Pancreas (tissue), 10 donors: ENCODE data around the gene DBR1. TPM values are rescaled to one million over a fixed set of nuclear protein-coding genes. Genes with fewer than 3 reads are reported as not detected.

Experiments
- ATAC-seq, 4 donors: fragments of 200-7000 bp; cut with Tn5 transposase; one replicate each; pipeline versions ENCODE4 v1.8.0 to v1.9.1; 2020; ENCODE audit warnings: mild to moderate bottlenecking in 4 of 4, moderate library complexity in 4 of 4
- DNase-seq, 6 donors: peaks; one replicate each; pipeline ENCODE4 v3.0.0-alpha.2; 2020
- FAIRE-seq: peaks from 2 replicates; lab custom pipeline; 2012; peaks lifted over from hg19 to GRCh38; lab: Jason Lieb, UNC
- H3K27ac ChIP-seq, 4 donors: fragments of 200-600 bp; sonication (generic); 1 replicate in 3 of 4; 2 replicates in 1 of 4; pipeline versions ENCODE4 v1.5.0 to v1.8.0; 2020
- H3K27me3 ChIP-seq, 4 donors: fragments of 200-600 bp; one replicate each; pipeline ENCODE4 v1.8.0; 2021
- H3K36me3 ChIP-seq, 3 donors: fragments of 200-600 bp; sonication (generic) in 1 of 3; one replicate each; pipeline versions ENCODE4 v1.5.0 to v1.8.0; 2020 to 2021
- H3K4me1 ChIP-seq, 3 donors: fragments of 200-600 bp; one replicate each; pipeline ENCODE4 v1.8.0; 2021
- H3K4me3 ChIP-seq, 4 donors: fragments of 200-600 bp; sonication (generic) in 2 of 4; one replicate each; pipeline versions ENCODE4 v1.5.0 to v1.8.0; 2020 to 2021
- H3K9me3 ChIP-seq, 4 donors: fragments of 200-600 bp; one replicate each; pipeline ENCODE4 v1.8.0; 2021
- WGBS, 2 donors: extraction: QIAGEN DNeasy Blood & Tissue Kit; methylation state at CpG; one replicate each; pipeline ENCODE4 v1.1.7; 2013; 5-methylcytosine and 5-hydroxymethylcytosine counted together
- intact Hi-C, 3 donors: fragments of 100-400 bp; cut with DNase I; formaldehyde crosslinking; loops; one replicate each; pipeline versions ENCODE4 v1.11.1 to v1.14.2; 2022
- polyA plus RNA-seq, 2 donors: library from polyadenylated mRNA; stranded (reverse); fragments of 200-250 nt; gene quantifications; one replicate each; pipeline ENCODE4 v1.2.3, GENCODE V29; 2013
- total RNA-seq, 6 donors: library from RNA; stranded (reverse); fragmentation: NEBNext Ultra II Directional in 4 of 6; extraction: Animal tissue kit (Norgen Biotek cat#: 25700) in 4 of 6; gene quantifications; one replicate each; pipeline versions ENCODE4 v1.2.1 to v1.2.4, GENCODE V29; 2021 to 2023
- TF ChIP-seq, protein P1 (sequence below), 4 donors: fragments of 200-600 bp; sonication (generic) in 3 of 4; IDR thresholded peaks; one replicate each; pipeline versions ENCODE4 v1.5.0 to v1.8.0; 2021; ENCODE audit warnings: antibody characterized with exemption in 4 of 4
- donor health status: healthy with polysubstance abuse.
- donor health status: DM: no; HTN: no; CAD: no; lungs with moderate emphysema.
- donor health status: DM: no; HTN: no; CAD: no.
- donor health status: control.
- donor health status: control.
- donor health status: Bipolar disorder and iron deficiency.
- donor health status: DM: yes; HTN: yes; CAD: no.
- donor health status: DM: no; HTN: no; CAD: no.
- donor health status: DM: no; HTN: no; CAD: no.
- donor health status: DM: yes; HTN: yes; CAD: no.

Gene DBR1
- total and polyA plus RNA-seq, 8 donors = 3.5 to 12.2 (median 6.3) TPM

GRCh38 chr3:138187296-138188012, 12.7 kb upstream of the DBR1 start, which contains the start of gene ARMC8:
ARMC8 (plus strand) TSS chr3:138187301; CDS start chr3:138187555, 254 bp downstream.
- Histone ChIP-seq H3K4me3 (peak within 1 kb of the TSS; percentile 76 to 90 (median 84)), H3K27ac (peak within 1 kb of the TSS; percentile 87 to 96 (median 90)), H3K9me3 (no peaks in the 10 kb centered on the region), H3K36me3 (no peaks in the 10 kb centered on the region), H3K4me1 (peaks cover 0 to 20% (median 11%) of the 10 kb centered on the region in 3 donors), H3K27me3 (no peaks in the 10 kb centered on the region)
- DNase-seq (peak; percentile 55 to 89 (median 71)), FAIRE-seq (no peak), ATAC-seq (peak; percentile 70 to 81 (median 74))
- TF ChIP-seq, protein P1, sequence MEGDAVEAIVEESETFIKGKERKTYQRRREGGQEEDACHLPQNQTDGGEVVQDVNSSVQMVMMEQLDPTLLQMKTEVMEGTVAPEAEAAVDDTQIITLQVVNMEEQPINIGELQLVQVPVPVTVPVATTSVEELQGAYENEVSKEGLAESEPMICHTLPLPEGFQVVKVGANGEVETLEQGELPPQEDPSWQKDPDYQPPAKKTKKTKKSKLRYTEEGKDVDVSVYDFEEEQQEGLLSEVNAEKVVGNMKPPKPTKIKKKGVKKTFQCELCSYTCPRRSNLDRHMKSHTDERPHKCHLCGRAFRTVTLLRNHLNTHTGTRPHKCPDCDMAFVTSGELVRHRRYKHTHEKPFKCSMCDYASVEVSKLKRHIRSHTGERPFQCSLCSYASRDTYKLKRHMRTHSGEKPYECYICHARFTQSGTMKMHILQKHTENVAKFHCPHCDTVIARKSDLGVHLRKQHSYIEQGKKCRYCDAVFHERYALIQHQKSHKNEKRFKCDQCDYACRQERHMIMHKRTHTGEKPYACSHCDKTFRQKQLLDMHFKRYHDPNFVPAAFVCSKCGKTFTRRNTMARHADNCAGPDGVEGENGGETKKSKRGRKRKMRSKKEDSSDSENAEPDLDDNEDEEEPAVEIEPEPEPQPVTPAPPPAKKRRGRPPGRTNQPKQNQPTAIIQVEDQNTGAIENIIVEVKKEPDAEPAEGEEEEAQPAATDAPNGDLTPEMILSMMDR (IDR thresholded peaks at IDR 0.05) = no peak
- WGBS, 2 donors = 0% methylated on average over 54 to 59 of the region's 59 CpGs
- intact Hi-C loops = no loop called here

GRCh38 chr3:138186803-138187295, 12.1 kb upstream of the DBR1 start:
- intact Hi-C loops = no loop called here

DNA sequence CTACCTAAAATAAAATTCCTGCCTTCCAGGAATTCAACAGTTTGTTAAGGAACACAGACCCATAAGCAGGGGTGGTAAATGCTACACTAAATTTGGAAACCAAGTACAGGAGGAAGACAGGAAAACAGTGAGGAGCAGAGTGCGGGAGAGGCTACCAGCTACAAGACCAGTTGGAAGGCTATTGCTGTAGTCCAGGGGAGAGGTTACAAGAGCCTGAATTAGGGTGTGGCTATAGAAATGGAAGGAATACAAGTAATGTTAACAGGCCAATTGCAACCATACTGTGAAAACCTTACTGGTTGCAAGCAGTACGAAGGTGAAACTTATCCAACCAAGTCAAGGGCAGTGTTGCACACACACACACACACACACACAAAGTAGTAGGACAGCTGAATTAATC, 11.5 kb upstream of the DBR1 start:
- FAIRE-seq (no peak), DNase-seq (no peak), ATAC-seq (no peak)
- Histone ChIP-seq H3K36me3 (no peaks in the 10 kb centered on the region), H3K27ac (peak overlapping the region in 1 of 4 donors; percentile 93), H3K27me3 (no peaks in the 10 kb centered on the region), H3K9me3 (no peaks in the 10 kb centered on the region), H3K4me1 (peaks cover 0 to 20% (median 11%) of the 10 kb centered on the region in 3 donors), H3K4me3 (peak overlapping the region in 1 of 4 donors; percentile 90)
- 67 to 72% methylated on average over 2 of the region's 2 CpGs for WGBS, 2 donors
- TF ChIP-seq, protein P1 (IDR thresholded peaks at IDR 0.05) = no peak
- intact Hi-C loops = no loop called here

More at GRCh38 chr3:138186803-138187295, 12.1 kb upstream of the DBR1 start:
- TF ChIP-seq, protein P1 (IDR thresholded peaks at IDR 0.05) = no peak
- ATAC-seq = peak; percentile 96 to 99 (median 96)
- 0% methylated on average over 25 of the region's 25 CpGs for WGBS, 2 donors
- DNase-seq = peak; percentile 88 to 96 (median 92)
- Histone ChIP-seq H3K27me3 (no peaks in the 10 kb centered on the region), H3K4me3 (peak overlapping the region; percentile 76 to 90 (median 84)), H3K9me3 (no peaks in the 10 kb centered on the region), H3K27ac (peak overlapping the region; percentile 87 to 96 (median 90)), H3K4me1 (peaks cover 0 to 20% (median 11%) of the 10 kb centered on the region in 3 donors), H3K36me3 (no peaks in the 10 kb centered on the region)
- FAIRE-seq = peak; percentile 79

DNA sequence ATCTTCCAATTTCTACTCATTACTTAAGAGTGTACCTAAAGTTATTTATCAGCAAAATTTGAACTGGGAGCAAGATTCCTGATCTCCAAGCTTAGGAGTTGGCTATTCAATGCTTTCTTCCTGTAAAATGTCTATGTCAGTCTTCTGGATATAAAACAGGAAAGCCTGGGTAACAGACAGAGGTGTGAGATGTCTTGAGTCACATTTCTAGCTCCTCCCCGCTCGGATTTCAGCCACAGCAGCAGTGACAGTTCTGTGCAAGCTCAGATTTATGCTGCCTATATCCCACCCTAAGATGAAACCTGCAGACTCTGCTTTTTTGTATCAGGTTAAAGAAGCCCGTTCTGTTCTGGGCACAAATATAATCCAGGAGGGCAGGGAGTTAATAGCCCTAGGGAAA, 10.3 kb upstream of the DBR1 start:
- 45 to 59% methylated on average over 3 of the region's 3 CpGs for WGBS, 2 donors
- TF ChIP-seq, protein P1 (IDR thresholded peaks at IDR 0.05) = no peak
- DNase-seq (no peak), FAIRE-seq (no peak), ATAC-seq (no peak)
- Histone ChIP-seq H3K4me3 (no peak overlapping the region), H3K36me3 (no peaks in the 10 kb centered on the region), H3K27ac (no peak overlapping the region), H3K9me3 (no peaks in the 10 kb centered on the region), H3K27me3 (no peaks in the 10 kb centered on the region), H3K4me1 (peaks cover 0 to 20% (median 11%) of the 10 kb centered on the region in 3 donors)
- intact Hi-C loops = no loop called here
